Stimulated activated naive B cell treated with anti-CD40 and anti-IgM and Interleukin-4, amounts not matched to agents 10 μg/mL and 1 μg/mL and 100 μg/mL, for 72 hours (primary cell): ENCODE measurements around the gene SLC9C1.

Experiments
- ATAC-seq, 2 donors: fragments of 150-1000 bp; cut with Tn5 transposase; replicated peaks; 2 replicates each; pipeline ENCODE4 v1.10.0; 2021; ENCODE audit warnings: moderate library complexity in 1 of 2
- DNase-seq: peaks from one replicate; pipeline ENCODE4 v3.0.0; 2021
- H3K27ac Mint-ChIP-seq: one replicate; pipeline ENCODE4 v1.8.0; 2022; ENCODE audit warnings: mild to moderate bottlenecking, mixed read lengths
- H3K27me3 Mint-ChIP-seq, 2 donors: one replicate each; pipeline ENCODE4 v1.8.0; 2022; ENCODE audit warnings: mixed read lengths in 2 of 2
- H3K36me3 Mint-ChIP-seq, 2 donors: one replicate each; pipeline ENCODE4 v1.8.0; 2022; ENCODE audit warnings: mixed read lengths in 2 of 2, mild to moderate bottlenecking in 1 of 2
- H3K4me1 Mint-ChIP-seq, 2 donors: one replicate each; pipeline ENCODE4 v1.8.0; 2022; ENCODE audit warnings: mixed read lengths in 2 of 2, mild to moderate bottlenecking in 1 of 2
- H3K4me3 Mint-ChIP-seq, 2 donors: one replicate each; pipeline ENCODE4 v1.8.0; 2022; ENCODE audit warnings: mild to moderate bottlenecking in 2 of 2, mixed read lengths in 2 of 2, moderate library complexity in 1 of 2
- H3K9me3 Mint-ChIP-seq, 2 donors: one replicate each; pipeline ENCODE4 v1.8.0; 2022; ENCODE audit warnings: mixed read lengths in 2 of 2, mild to moderate bottlenecking in 1 of 2

SLC9C1 gene

GRCh38 chr3:112321867-112322652 is 28.0 kb upstream of the SLC9C1 start:
- no peaks in the 10 kb centered on the region for H3K9me3 Mint-ChIP-seq
- no peaks in the 10 kb centered on the region for H3K27me3 Mint-ChIP-seq
- no peak for ATAC-seq
- peaks cover 7% of the 10 kb centered on the region in 2 donors for H3K4me1 Mint-ChIP-seq
- no peak overlapping the region for H3K27ac Mint-ChIP-seq
- no peaks in the 10 kb centered on the region for H3K36me3 Mint-ChIP-seq
- no peak overlapping the region for H3K4me3 Mint-ChIP-seq
- no peak for DNase-seq

- no peak overlapping the region for H3K4me3 Mint-ChIP-seq
- H3K27ac Mint-ChIP-seq: no peak overlapping the region
- ATAC-seq: no peak
- H3K27me3 Mint-ChIP-seq: no peaks in the 10 kb centered on the region
- no peaks in the 10 kb centered on the region for H3K9me3 Mint-ChIP-seq
- H3K36me3 Mint-ChIP-seq: no peaks in the 10 kb centered on the region
- peaks cover 5 to 7% of the 10 kb centered on the region in 2 donors for H3K4me1 Mint-ChIP-seq
- no peak for DNase-seq
Measured at GRCh38 chr3:112320691-112321090, 26.7 kb upstream of the SLC9C1 start.

- Mint-ChIP-seq H3K27ac (no peak overlapping the region), H3K4me3 (no peak overlapping the region), H3K27me3 (no peaks in the 10 kb centered on the region), H3K36me3 (no peaks in the 10 kb centered on the region), H3K4me1 (peaks cover 7% of the 10 kb centered on the region in 2 donors), H3K9me3 (peaks cover 0 to 2% of the 10 kb centered on the region in 2 donors)
- DNase-seq: no peak
- no peak for ATAC-seq
Measured at GRCh38 chr3:112319516-112320276, 25.7 kb upstream of the SLC9C1 start.

GRCh38 chr3:112315791-112316190 is 21.8 kb upstream of the SLC9C1 start:
- no peak for DNase-seq
- no peak overlapping the region for H3K4me3 Mint-ChIP-seq
- H3K4me1 Mint-ChIP-seq: peaks cover 6 to 8% of the 10 kb centered on the region in 2 donors
- H3K36me3 Mint-ChIP-seq: peaks cover 0 to 4% of the 10 kb centered on the region in 2 donors
- ATAC-seq: no peak
- H3K9me3 Mint-ChIP-seq: peaks cover 5 to 6% of the 10 kb centered on the region in 2 donors
- no peak overlapping the region for H3K27ac Mint-ChIP-seq
- H3K27me3 Mint-ChIP-seq: no peaks in the 10 kb centered on the region

- H3K27me3 Mint-ChIP-seq: no peaks in the 10 kb centered on the region
- DNase-seq (no peak), ATAC-seq (no peak)
- H3K27ac Mint-ChIP-seq: no peak overlapping the region
- peaks cover 0 to 4% of the 10 kb centered on the region in 2 donors for H3K36me3 Mint-ChIP-seq
- H3K9me3 Mint-ChIP-seq: peaks cover 5 to 6% of the 10 kb centered on the region in 2 donors
- H3K4me1 Mint-ChIP-seq: peaks cover 0 to 4% of the 10 kb centered on the region in 2 donors
- no peak overlapping the region for H3K4me3 Mint-ChIP-seq
Measured at GRCh38 chr3:112314649-112315048, 20.6 kb upstream of the SLC9C1 start.

- ATAC-seq (no peak), DNase-seq (no peak)
- Mint-ChIP-seq H3K36me3 (no peaks in the 10 kb centered on the region), H3K4me1 (no peaks in the 10 kb centered on the region), H3K27ac (no peak overlapping the region), H3K4me3 (no peak overlapping the region), H3K27me3 (no peaks in the 10 kb centered on the region), H3K9me3 (no peaks in the 10 kb centered on the region)
Measured at GRCh38 chr3:112308151-112308911, 14.3 kb upstream of the SLC9C1 start.

- Mint-ChIP-seq H3K4me3 (no peak overlapping the region), H3K9me3 (no peaks in the 10 kb centered on the region), H3K4me1 (no peaks in the 10 kb centered on the region), H3K27me3 (no peaks in the 10 kb centered on the region), H3K27ac (no peak overlapping the region), H3K36me3 (no peaks in the 10 kb centered on the region)
- DNase-seq (no peak), ATAC-seq (no peak)
Measured at GRCh38 chr3:112307557-112307956, 13.5 kb upstream of the SLC9C1 start.

GRCh38 chr3:112306825-112307224 is 12.8 kb upstream of the SLC9C1 start:
- Mint-ChIP-seq H3K27ac (no peak overlapping the region), H3K4me3 (no peak overlapping the region), H3K36me3 (no peaks in the 10 kb centered on the region), H3K4me1 (no peaks in the 10 kb centered on the region), H3K27me3 (no peaks in the 10 kb centered on the region), H3K9me3 (no peaks in the 10 kb centered on the region)
- DNase-seq: no peak
- no peak for ATAC-seq

GRCh38 chr3:112304611-112305010 is 10.6 kb upstream of the SLC9C1 start:
- Mint-ChIP-seq H3K9me3 (no peaks in the 10 kb centered on the region), H3K27ac (no peak overlapping the region)
- DNase-seq: no peak

GRCh38 chr3:112303764-112304325 is 9.8 kb upstream of the SLC9C1 start:
- Mint-ChIP-seq H3K9me3 (no peaks in the 10 kb centered on the region), H3K4me3 (no peak overlapping the region), H3K4me1 (peaks cover 2% of the 10 kb centered on the region in 2 donors), H3K36me3 (no peaks in the 10 kb centered on the region), H3K27ac (no peak overlapping the region), H3K27me3 (no peaks in the 10 kb centered on the region)
- peak; percentile 31 for DNase-seq
- peak; percentile 90 for ATAC-seq

More at GRCh38 chr3:112304611-112305010, 10.6 kb upstream of the SLC9C1 start:
- H3K4me3 Mint-ChIP-seq: no peak overlapping the region
- peak; percentile 32 to 56 for ATAC-seq
- H3K4me1 Mint-ChIP-seq: peaks cover 0 to 2% of the 10 kb centered on the region in 2 donors
- H3K36me3 Mint-ChIP-seq: no peaks in the 10 kb centered on the region
- H3K27me3 Mint-ChIP-seq: no peaks in the 10 kb centered on the region

- DNase-seq (no peak), ATAC-seq (peak; percentile 45 to 49)
- Mint-ChIP-seq H3K36me3 (no peaks in the 10 kb centered on the region), H3K9me3 (no peaks in the 10 kb centered on the region), H3K4me1 (peaks cover 8 to 9% of the 10 kb centered on the region in 2 donors), H3K27me3 (no peaks in the 10 kb centered on the region), H3K4me3 (no peak overlapping the region), H3K27ac (no peak overlapping the region)
Measured at GRCh38 chr3:112302881-112303763, 9.1 kb upstream of the SLC9C1 start.

GRCh38 chr3:112302150-112302830 is 8.3 kb upstream of the SLC9C1 start:
- DNase-seq (no peak), ATAC-seq (no peak)
- no peak overlapping the region for H3K27ac Mint-ChIP-seq
- no peaks in the 10 kb centered on the region for H3K36me3 Mint-ChIP-seq
- H3K27me3 Mint-ChIP-seq: no peaks in the 10 kb centered on the region
- H3K4me3 Mint-ChIP-seq: no peak overlapping the region
- peaks cover 14 to 17% of the 10 kb centered on the region in 2 donors for H3K4me1 Mint-ChIP-seq
- H3K9me3 Mint-ChIP-seq: no peaks in the 10 kb centered on the region

GRCh38 chr3:112298781-112299180 is 4.8 kb upstream of the SLC9C1 start:
- H3K27ac Mint-ChIP-seq: peak overlapping the region; percentile 75

More at GRCh38 chr3:112298781-112299180, 4.8 kb upstream of the SLC9C1 start:
- no peaks in the 10 kb centered on the region for H3K27me3 Mint-ChIP-seq
- peak overlapping the region in 1 of 2 donors; percentile 79 for H3K4me3 Mint-ChIP-seq
- H3K9me3 Mint-ChIP-seq: no peaks in the 10 kb centered on the region
- no peaks in the 10 kb centered on the region for H3K36me3 Mint-ChIP-seq
- DNase-seq: no peak
- no peak for ATAC-seq
- H3K4me1 Mint-ChIP-seq: peaks cover 23 to 30% of the 10 kb centered on the region in 2 donors
